GM19240 (cell line): ENCODE measurements around the gene ZNF697.
"Not testable (repeated sequence)": the region's sequence is repeated elsewhere in the genome, so short reads cannot be mapped to it uniquely, and the experiment has no call there.

Experiments
- DNase-seq: peaks from one replicate; pipeline ENCODE4 v3.0.0; 2011; ENCODE audit warnings: low spot score; ENCODE audit not compliant: insufficient read length

The ZNF697 gene

DNA sequence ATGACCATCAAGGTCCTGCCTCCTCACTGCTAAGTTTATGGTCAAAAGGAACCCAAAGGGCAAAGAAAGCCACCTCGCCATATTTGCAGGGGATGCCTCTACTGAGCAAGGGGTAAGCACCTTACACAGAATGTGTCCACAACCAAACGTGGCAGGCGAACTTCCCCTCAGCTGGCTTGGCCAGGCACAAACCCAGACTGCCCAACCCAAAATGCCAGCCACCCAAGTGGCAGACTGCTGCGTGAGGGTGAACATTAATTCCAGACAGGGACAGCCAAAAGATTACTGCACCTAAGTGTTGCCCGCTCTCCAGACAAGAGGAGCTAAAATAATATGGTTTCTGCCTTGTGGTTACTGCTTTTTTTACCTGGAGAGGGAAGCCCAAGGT lies 16.0 kb downstream of the ZNF697 start:
- no peak for DNase-seq

DNA sequence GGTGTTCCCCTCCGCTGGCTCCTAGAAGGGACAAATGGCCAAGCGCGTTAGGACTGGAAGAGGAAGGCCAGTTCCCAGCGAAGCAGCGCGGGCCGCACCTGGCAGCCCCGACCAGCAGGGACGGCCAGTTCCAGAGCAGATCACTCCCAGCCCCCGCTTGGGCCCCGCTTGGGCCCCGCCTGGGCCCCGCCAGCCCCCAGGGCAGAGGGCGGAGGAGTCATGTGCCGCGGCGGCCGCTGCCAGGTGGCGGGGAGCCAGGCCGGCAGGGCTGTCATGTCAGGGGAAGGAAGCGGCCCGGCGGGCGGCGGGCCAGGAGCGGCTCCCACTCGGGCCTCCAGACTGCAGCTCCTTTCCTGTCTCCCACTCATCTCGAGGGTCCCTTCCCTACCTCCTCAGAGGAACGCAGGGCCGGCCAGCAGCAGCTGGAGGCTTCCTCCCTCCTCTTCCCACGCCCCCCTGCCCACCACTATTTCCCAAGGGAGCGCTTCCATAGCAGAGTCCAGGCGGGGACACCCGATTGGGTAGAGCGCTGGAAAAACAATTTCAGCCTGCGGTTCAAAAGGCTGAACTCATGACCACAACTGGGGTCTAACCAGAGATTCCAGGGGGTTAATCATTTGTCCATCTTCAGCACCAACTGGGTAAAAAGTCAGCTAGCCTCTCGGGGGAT lies 16.5 kb downstream of the ZNF697 start:
- DNase-seq: no peak

DNA sequence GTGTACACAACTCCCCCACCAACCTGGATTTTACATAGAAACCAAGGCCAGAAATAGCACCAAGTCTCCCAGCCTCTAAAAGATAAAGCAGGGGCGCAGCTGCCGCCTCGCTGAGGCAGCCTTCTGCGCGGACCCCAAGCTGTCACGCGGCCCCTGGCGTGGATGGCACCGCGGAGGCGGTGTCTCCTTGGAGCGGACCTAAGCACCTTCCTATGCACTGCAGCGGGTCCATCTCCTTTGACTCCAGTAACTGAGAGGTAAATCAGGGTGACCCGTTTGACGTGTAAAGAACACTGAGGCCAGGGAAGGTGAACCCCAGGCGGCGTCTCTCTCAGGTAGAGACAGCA lies 17.0 kb downstream of the ZNF697 start:
- no peak for DNase-seq

DNA sequence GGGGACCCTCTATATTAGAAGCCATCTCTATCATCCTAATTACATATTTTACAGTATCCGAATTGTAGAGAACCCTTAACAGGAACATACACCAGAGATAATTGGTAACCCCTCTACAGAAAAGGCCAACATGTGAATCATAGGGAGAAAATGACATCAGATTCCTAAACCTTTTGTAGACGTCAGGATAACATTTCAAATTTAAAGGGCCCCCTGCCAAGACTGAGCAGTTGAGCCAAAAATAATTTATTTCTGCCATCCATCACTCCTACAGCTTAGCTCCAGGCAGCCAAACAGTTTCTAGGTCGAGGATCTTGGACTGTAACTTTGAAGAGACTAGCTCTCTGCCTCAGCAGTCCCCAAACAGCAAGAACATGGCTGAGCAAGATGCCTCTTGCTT lies 21.2 kb downstream of the ZNF697 start:
- no peak for DNase-seq

DNA sequence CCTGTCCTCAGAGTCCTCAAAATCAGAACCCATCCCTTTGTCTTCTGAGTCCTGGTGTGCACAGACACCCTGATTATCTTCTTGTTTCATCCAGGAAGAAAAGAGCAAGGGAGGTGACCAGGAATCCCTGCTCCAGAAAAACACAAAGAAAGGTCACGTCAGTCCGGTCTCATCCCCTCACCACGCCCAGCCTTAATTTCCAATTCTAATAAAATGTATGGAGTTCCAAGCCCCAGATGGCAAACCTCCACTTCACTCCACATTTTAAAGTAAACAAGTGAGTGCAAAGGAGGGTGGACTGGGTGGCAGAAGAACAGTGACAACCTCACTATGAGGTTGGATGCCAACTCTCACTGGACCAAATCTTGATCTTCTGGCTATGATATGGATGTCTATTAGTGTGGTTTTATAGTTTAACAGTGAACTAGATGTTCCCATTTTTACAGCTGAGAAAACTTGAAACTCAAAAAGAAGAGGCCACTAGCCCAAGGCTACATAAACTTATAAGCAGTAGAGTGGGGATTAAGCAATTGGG lies 22.0 kb downstream of the ZNF697 start:
- no peak for DNase-seq

DNA sequence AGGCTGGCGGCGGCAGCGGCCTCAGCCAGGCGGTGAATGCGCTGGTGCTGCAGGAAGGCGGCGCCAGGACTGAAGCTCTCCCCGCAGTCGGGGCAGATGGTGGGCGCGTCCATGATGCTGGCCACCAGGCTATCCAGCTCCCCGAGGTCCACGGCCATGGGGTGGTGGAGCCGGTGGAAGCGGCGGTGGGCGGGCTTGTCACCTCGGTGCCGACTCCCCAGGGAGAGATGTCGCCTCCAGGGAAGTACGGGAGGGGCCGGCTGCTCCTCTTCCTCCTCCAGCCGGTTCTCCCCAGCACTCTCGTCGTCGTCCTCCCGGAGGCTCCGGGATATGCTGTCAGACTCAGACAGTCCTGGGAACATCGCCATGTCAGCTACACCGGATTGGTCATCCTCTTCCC lies 24.4 kb downstream of the ZNF697 start:
- no peak for DNase-seq

DNA sequence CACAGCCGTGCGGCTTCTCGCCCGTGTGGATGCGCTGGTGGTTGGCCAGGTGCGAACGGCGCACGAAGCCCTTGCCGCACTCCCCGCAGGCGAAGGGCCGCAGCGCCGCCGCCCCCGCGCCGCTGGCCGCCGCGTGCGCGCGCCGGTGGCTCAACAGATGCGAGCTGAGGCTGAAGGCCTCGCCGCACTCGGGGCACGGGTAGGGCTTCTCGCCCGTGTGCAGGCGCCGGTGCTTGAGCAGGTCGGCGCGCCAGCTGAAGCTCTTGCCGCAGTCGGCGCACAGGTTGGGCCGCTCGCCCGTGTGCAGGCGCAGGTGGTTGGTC lies 24.9 kb downstream of the ZNF697 start:
- DNase-seq: no peak

DNA sequence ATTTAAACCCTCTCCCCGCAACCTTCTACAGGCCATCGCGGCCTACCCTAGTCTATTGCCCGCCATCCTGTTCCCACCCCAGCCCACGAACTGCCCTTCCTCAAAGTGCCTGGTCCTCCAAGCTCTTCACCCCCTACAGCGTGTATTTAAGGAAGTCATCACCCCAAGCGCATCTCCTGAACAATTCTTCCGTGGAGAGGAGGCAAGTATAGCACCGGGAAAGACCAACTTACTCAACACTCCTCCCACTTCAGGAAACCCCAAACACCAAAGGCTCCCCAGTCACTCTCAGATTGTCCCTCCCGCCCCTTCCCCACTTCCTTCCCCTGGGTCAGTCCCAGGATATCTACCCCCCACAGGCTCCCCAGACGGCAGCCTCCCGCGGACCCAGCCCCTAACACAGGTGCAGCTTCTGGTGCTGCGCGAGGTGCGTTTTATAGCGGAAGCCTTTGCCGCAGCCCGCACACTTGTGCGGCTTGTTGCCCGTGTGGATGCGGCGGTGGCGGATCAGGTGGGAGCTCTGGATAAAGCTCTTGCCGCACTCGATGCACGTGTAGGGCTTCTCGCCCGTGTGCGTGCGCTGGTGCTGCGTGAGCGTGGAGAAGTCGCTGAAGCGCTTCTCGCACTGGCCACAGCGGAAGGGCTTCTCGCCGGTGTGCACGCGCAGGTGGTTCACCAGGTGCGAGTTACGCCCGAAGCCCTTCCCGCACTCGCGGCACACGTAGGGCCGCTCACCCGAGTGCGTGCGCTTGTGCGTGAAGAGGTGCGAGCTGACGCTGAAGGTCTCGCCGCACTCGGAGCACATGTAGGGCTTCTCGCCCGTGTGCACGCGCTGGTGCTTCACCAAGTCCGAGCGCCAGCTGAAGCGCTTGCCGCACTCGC lies 25.5 kb downstream of the ZNF697 start:
- DNase-seq: no peak

DNA sequence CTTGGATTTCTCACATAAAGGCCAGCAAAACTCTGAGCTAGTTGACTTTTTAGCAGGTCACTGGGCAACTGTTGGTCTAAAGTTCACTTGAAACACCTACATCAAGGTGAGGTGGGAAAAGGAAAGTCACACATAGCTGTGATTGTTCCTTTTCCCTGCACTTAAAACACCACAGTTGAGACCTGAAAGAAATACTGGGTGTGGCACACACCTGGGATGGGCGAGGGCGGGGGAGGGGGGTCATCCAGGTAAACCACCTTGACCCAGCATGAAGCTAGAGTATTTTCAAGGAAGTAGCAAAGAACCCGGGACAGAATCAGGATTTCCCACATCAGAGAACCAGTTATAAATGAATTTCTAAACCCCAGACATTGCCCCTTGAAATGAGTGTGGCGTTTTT lies 26.4 kb downstream of the ZNF697 start:
- no peak for DNase-seq

DNA sequence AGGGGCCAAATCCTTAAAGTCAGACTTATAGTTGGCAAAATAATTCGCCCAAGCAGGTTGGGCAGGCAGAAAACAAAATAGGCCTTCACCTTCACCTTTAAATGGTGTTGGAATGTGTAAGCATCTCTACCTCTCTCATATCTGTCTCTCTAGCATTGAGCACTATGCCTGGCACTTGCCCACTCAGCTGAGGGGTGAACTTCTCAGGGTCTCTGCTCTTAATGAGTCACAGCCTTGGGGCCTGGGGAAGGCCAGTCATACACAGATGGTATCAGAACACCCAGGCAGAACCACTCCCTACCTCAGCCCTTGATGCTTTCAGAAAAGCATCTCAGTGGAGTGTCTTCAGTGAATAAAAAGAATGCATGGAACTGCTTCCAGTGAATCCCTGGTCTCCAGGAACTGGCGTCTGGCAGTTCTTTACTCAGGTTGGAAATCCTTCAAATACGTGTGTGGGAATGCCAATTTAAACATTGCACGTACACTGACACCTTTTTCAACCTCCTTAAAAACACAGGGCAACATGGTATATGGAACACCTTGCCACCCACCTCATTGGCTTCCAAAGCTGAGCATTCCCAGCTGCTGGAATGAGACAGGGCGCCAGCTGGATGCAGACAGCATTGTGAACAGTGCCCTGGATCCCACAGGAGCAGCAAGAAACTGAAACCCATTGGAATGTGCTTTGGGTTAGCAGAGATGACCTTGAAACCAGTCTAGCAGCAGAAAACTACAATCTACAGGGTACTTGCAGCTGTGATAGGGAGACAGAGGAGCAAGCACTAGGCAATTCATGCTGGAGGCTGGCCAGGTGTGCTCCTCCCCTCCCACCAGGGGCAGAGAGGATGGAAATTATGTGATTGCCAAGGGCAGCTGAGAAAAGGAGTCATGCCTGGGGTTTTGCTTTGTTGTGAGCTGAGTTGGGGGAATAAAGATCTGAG lies 30.0 kb downstream of the ZNF697 start:
- DNase-seq: no peak

DNA sequence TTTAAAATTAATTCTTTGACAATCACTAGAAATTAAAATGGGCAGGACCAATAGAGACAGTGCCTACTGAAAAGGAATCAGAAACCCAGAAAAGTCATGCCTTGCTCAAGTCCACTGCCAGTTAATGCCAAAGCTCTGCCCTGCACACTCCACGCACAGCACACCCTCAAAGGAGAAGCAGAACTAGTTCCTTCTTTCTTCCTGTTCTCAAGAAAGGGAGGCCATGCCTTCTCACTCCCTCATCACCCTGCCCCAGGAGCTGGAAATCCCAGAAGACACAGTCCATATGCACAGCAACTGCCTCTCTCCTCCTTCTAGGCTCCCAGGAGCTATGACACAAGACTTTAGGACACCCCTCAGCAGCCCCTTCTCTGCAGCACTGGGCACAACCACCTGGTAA lies 31.3 kb downstream of the ZNF697 start:
- DNase-seq: not testable (repeated sequence)

DNA sequence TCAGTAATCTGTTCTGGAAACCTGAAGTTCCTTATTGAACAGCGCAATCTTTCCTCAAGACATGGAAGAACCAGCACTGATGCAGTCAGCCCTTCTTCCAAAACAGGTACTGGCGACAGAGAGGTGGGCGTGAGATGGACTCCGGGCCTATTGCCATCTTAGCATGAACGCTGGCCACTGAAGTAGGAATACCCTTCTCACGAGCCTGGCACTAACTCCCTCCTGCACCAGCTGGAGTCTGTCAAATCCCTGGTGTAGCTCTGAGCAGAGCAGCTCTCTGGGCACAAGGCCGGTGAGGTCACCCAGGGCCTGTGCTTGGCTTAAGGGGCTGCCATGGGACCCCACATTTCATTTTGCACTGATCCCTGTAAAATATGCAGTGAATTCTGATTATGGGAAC lies 33.0 kb downstream of the ZNF697 start:
- DNase-seq: not testable (repeated sequence)

DNA sequence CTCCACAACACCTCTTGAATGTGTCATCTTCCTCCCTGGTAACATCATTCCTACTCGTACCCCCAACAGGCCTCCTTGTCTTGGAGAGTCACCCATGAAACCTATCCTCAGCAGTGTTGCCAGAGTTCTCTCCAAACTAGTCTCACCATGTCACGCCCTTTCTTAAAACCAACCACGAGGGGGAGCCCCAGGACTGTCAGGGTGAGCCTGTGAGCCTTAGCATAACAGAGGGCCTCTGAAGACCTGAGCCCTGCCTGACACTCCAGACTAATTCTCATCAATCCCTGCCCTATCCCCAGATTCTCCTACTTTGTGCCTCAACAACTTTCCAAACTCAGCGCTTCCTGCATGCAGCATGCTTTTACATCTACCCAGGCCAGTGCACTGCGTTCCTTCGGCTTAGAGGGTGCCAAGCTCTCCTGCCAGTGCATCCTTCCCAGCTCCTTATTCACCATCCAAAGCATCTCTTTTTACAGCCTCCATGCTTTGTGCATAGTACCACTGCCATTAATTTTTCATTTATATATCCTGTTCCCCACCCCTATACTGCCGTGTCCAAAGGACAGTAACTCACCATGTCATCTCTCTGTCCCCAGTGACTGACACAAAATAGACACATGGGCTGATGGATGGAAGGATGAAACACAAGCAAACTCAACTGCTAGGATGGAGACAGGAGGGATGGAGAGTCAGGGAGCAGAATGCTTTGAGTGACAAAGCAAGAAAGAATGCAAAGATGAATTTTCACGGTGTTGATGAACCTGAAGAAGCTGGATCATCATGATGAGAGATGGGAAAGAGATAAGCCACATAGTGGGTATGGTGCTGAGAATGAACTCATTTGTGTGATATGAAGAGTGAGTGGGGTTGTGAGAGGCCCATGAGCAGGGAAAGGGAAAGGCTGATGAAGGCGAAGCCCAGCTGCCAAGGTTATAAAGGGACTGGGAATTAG lies 34.0 kb downstream of the ZNF697 start:
- peak; percentile 69 for DNase-seq

DNA sequence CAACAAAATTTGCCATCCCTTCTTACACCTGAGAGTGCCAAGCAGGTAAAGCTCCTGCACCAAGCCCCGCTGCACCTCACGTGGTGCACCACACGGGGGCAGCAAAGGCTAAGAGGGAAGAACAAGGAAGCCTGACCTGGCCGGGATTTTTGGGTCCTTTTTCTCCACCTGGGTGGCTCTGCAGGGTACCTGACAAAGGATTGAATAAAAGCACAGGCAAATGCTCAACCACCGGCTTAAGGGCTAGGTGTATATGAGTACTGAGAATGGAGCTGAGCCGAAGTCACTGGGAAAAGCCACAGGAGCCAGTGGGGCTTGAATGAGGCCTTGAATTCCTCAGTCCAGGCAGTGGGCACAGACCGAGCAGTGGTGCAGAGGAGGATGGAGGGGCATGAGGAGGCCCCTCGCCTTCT lies 36.4 kb downstream of the ZNF697 start:
- peak; percentile 38 for DNase-seq

DNA sequence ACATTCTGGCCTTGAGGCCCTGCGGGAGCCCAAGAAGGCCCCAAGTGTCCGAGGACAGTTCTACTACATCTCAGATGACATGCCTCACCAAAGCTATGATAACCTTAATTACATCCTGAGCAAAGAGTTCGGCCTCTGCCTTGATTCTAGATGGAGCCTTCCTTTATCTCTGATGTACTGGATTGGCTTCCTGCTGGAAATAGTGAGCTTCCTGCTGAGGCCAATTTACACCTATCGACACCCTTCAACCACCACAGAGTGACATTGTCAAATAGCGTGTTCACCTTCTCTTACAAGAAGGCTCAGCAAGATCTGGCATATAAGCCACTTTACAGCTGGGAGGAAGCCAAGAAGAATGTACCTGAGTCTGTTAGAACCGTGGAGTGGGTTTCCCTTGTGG lies 39.2 kb downstream of the ZNF697 start:
- DNase-seq: not testable (repeated sequence)

DNA sequence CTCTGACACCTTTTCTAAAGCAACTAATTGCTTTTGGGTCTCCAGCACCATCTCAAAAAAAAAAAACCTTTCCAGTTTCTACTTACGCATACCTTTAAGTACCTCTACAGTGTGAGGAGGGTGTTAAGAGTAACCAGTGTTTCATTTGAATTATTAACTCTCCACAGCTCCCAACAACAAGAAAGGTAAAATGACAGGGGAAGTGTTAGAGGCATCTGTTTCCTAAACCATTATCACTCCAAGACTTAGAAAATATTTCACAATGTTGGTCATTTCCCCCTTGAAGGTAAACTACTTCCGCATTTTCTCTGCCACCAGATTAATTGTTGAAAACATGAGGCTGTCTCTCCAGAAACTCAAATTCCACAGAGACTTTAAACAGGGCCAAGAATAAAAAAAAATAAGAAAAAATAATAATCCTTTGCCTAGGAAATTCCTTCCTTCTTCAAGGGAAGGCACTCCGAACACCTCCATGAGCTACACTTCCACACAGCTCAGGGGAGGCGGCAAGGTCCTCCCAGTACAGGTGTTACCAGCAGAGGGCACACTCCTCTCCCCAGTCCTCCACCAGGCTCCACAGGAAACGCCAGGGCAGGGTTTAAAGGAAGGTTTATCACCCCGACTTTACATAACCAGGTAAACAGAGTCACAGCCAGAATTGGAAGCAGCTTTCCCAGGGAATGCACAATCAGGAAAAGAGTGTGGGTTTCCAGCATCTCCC lies 40.8 kb downstream of the ZNF697 start:
- not testable (repeated sequence) for DNase-seq

DNA sequence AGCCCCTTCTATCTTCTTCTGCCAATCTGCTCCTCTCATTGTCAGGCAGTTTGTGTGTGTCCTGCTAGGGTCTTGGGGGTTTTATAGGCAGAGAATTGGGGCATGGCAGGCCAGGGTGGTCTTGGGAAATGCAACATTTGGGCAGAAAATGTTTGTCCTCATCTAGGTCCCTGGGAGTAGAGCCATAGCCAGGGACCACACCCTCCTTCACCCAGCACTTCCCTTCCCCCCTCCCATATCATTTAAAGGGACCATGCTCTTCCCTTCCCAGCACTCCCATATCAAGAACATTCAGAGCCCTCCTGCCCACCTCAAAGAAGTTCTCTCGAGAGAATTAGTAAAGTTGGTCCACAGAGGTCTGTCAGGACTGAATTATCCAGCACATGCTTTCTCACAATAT lies 41.7 kb downstream of the ZNF697 start:
- no peak for DNase-seq

DNA sequence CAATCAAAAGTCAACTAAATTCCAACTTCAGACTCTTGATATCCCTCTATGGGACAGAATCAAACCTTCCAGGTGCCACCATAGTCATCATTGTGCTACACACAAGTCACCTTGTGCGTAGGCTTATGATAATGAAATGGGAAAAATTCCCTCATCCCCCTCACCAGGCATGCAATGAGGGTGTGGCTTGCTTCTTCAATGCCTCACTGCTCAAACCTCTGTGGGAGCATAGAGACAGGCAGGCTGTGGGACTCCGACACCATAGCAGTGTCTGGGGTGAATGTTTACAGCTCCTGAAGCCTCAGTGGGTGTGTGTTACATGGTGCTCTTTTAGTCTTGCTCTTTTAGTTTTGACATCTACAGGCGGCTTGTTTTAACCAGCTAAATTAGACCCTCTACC lies 42.4 kb downstream of the ZNF697 start:
- no peak for DNase-seq

DNA sequence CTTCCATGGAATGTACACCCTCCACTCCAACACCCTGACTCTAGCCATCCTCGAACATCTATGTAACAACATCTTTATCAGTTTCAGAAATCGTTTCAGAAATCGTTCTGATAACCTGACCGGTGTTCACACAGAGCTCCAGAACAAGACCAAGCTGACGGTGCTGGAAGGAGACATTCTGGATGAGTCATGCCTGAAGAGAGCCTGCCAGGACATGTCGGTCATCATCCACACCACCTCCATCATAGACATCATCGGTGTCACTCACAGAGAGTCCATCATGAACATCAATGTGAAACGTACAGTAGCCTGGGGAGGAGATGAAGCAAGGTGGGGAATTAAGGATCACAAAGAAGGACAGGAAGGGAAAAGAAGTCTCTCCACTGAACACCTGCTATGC lies 43.0 kb downstream of the ZNF697 start:
- not testable (repeated sequence) for DNase-seq

DNA sequence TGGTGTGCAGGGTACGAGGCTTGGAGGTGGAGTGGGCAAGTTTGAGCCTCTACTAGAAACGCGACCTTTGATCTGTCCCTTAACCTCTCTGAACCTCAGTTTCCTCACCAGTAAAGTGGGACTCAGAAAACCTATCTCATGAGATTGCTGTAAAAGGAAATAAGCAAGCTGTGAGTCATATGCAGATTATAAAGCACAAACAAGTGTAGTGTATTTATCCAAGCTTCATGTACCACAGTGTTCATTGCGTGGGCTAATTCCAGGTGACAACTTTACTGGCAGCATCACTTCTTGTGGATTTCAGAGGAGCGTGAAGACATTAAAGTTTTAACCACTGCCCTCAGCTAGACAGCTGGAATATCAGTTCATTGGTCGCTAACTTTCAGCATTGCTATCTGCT lies 44.4 kb downstream of the ZNF697 start:
- no peak for DNase-seq
